Mesenchymal stem cell (in vitro differentiated cells and primary cell): ENCODE data around the gene OR10H3.
"Not testable (repeated sequence)": the region's sequence is repeated elsewhere in the genome, so short reads cannot be mapped to it uniquely, and the experiment has no call there.

ENCODE experiments used
- DNase-seq: peaks from one replicate; pipeline ENCODE4 v3.0.0-alpha.2; 2013
- H2AFZ ChIP-seq: one replicate; pipeline ENCODE4 v1.6.1; 2013; ENCODE audit warnings: low read depth, mild to moderate bottlenecking, control low read depth, inconsistent platforms, low read length, moderate library complexity
- H2AK5ac ChIP-seq: 2 replicates; pipeline ENCODE4 v1.6.1; 2013; ENCODE audit warnings: low read length, moderate library complexity, mild to moderate bottlenecking, inconsistent platforms; ENCODE audit not compliant: severe bottlenecking
- H2BK120ac ChIP-seq: one replicate; pipeline ENCODE4 v1.6.1; 2013; ENCODE audit warnings: low read depth, mild to moderate bottlenecking, inconsistent platforms, low read length, moderate library complexity
- H2BK12ac ChIP-seq, 2 experiments: one replicate each; pipeline ENCODE4 v1.6.1; 2013; ENCODE audit warnings: inconsistent platforms in 2 of 2, low read length in 2 of 2, mild to moderate bottlenecking in 2 of 2, moderate library complexity in 2 of 2, control low read depth in 1 of 2
- H2BK15ac ChIP-seq: one replicate; pipeline ENCODE4 v1.6.1; 2013; ENCODE audit warnings: mild to moderate bottlenecking, low read depth, inconsistent platforms; ENCODE audit not compliant: poor library complexity, severe bottlenecking
- H2BK5ac ChIP-seq: 2 replicates; pipeline ENCODE4 v1.6.1; 2013; ENCODE audit warnings: low read depth, mild to moderate bottlenecking, low read length, control low read depth, inconsistent platforms; ENCODE audit not compliant: poor library complexity, severe bottlenecking
- H3K14ac ChIP-seq, 2 experiments: one replicate each; pipeline ENCODE4 v1.6.1; 2013; ENCODE audit warnings: inconsistent platforms in 2 of 2, low read length in 2 of 2, control low read depth in 1 of 2, mild to moderate bottlenecking in 1 of 2, moderate library complexity in 1 of 2
- H3K18ac ChIP-seq, 2 experiments: one replicate each; pipeline ENCODE4 v1.6.1; 2013; ENCODE audit warnings: inconsistent platforms in 2 of 2, low read length in 2 of 2, control low read depth in 1 of 2, low read depth in 1 of 2, mild to moderate bottlenecking in 1 of 2
- H3K23ac ChIP-seq, 2 experiments: one replicate each; pipeline ENCODE4 v1.6.1; 2013; ENCODE audit warnings: inconsistent platforms in 2 of 2, low read length in 2 of 2, mild to moderate bottlenecking in 2 of 2, moderate library complexity in 2 of 2, control low read depth in 1 of 2
- H3K27ac ChIP-seq: 2 replicates; pipeline ENCODE4 v1.5.1; 2013; ENCODE audit warnings: mild to moderate bottlenecking, moderate library complexity, low read length, control low read depth, inconsistent platforms; ENCODE audit not compliant: poor library complexity, severe bottlenecking
- H3K27me3 ChIP-seq, 2 experiments: 2 replicates each; pipeline versions ENCODE4 v1.6.1 to v1.7.0; 2013; ENCODE audit warnings: low read length in 2 of 2, mild to moderate bottlenecking in 2 of 2, moderate library complexity in 2 of 2, control low read depth in 1 of 2, inconsistent platforms in 1 of 2; ENCODE audit not compliant: control insufficient read depth in 1 of 2, insufficient read depth in 1 of 2
- H3K36me3 ChIP-seq, 2 experiments: 2 replicates each; pipeline versions ENCODE4 v1.6.1 to v1.7.0; 2013; ENCODE audit warnings: low read length in 2 of 2, control low read depth in 1 of 2, inconsistent platforms in 1 of 2, low read depth in 1 of 2, mild to moderate bottlenecking in 1 of 2; ENCODE audit not compliant: insufficient read depth in 2 of 2, control insufficient read depth in 1 of 2
- H3K4ac ChIP-seq, 2 experiments: one replicate each; pipeline ENCODE4 v1.6.1; 2013; ENCODE audit warnings: inconsistent platforms in 2 of 2, low read length in 2 of 2, mild to moderate bottlenecking in 2 of 2, moderate library complexity in 2 of 2, control low read depth in 1 of 2, low read depth in 1 of 2
- H3K4me1 ChIP-seq: 2 replicates; pipeline ENCODE4 v1.6.1; 2013; ENCODE audit warnings: low read depth, low read length, control low read depth; ENCODE audit not compliant: control insufficient read depth, insufficient read depth
- H3K4me2 ChIP-seq: 2 replicates; pipeline ENCODE4 v1.6.1; 2013; ENCODE audit warnings: low read length, mild to moderate bottlenecking, inconsistent platforms; ENCODE audit not compliant: poor library complexity, severe bottlenecking
- H3K4me3 ChIP-seq, 2 experiments: 2 replicates each; pipeline versions ENCODE4 v1.5.1 to v1.7.0; 2013; ENCODE audit warnings: low read length in 2 of 2, mild to moderate bottlenecking in 2 of 2, control low read depth in 1 of 2, low read depth in 1 of 2; ENCODE audit not compliant: insufficient read depth in 1 of 2
- H3K79me1 ChIP-seq: replicated peaks from 2 replicates; pipeline ENCODE4 v1.6.1; 2013; ENCODE audit warnings: mild to moderate bottlenecking, control low read depth, low read length, inconsistent platforms; ENCODE audit not compliant: poor library complexity, severe bottlenecking
- H3K9ac ChIP-seq: 2 replicates; pipeline ENCODE4 v1.7.0; 2013; ENCODE audit warnings: mild to moderate bottlenecking, low read length, moderate library complexity
- H3K9me3 ChIP-seq: 2 replicates; pipeline ENCODE4 v1.7.0; 2013; ENCODE audit warnings: mild to moderate bottlenecking, low read length; ENCODE audit not compliant: control insufficient read depth
- H4K8ac ChIP-seq: one replicate; pipeline ENCODE4 v1.6.1; 2013; ENCODE audit warnings: inconsistent platforms, mild to moderate bottlenecking, low read length, moderate library complexity
- H4K91ac ChIP-seq: one replicate; pipeline ENCODE4 v1.6.1; 2013; ENCODE audit warnings: mild to moderate bottlenecking, low read length, inconsistent platforms
- WGBS: methylation state at CpG from one replicate; pipeline ENCODE4 v1.1.7; 2013; ENCODE audit warnings: mixed read lengths; 5-methylcytosine and 5-hydroxymethylcytosine counted together

OR10H3 gene

DNA sequence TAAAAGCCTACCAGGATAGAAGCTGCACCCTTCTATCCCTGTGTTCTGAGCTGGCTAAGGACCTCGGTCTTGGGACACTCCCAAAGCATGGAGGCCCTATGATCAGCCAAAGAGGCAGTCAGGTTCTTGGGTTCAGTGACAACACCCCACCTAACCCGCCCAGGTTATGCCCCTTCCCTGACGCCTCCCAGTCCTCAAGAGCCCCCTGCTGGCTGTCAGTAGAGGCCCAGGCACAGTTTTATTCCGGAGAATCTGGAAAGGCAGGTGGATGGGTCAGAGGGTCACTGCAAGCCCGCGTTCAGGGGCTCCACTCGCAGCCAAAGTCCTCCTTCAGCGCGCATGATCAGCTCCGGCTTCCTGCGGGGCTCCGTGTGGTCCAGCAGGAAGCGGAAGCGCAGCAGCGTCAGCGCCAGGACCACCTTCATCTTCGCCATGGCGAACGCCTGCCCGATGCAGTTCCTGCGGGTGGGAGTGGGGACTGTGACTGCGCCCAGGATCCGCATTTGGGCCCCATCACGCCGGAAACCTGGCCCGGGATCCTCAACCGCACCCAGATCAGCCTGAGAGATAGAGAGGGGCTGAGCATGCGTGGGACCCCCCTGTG lies 22.3 kb downstream of the OR10H3 start:
- H3K18ac ChIP-seq, result no peak overlapping the region
- H3K36me3 ChIP-seq, result no peaks in the 10 kb centered on the region
- no peak overlapping the region for H3K4me3 ChIP-seq
- no peak overlapping the region for H4K8ac ChIP-seq
- 81% methylated on average over 27 of the region's 28 CpGs for WGBS
- no peaks in the 10 kb centered on the region for H3K4me1 ChIP-seq
- H3K27ac ChIP-seq, result no peak overlapping the region
- peak overlapping the region; percentile 12 for H4K91ac ChIP-seq
- H3K23ac ChIP-seq, result no peak overlapping the region
- H3K9me3 ChIP-seq, result no peaks in the 10 kb centered on the region
- H2BK15ac ChIP-seq, result no peak overlapping the region
- H2AK5ac ChIP-seq, result no peak overlapping the region
- no peak overlapping the region for H3K9ac ChIP-seq
- H3K4ac ChIP-seq, result no peak overlapping the region
- H2BK12ac ChIP-seq, result no peak overlapping the region
- no peaks in the 10 kb centered on the region for H3K27me3 ChIP-seq
- H3K4me2 ChIP-seq, result no peak overlapping the region
- no peak overlapping the region for H3K14ac ChIP-seq
- no peak overlapping the region for H2AFZ ChIP-seq
- H2BK5ac ChIP-seq, result no peak overlapping the region
- H2BK120ac ChIP-seq, result no peak overlapping the region
- no peak for DNase-seq
- no peaks in the 10 kb centered on the region for H3K79me1 ChIP-seq

DNA sequence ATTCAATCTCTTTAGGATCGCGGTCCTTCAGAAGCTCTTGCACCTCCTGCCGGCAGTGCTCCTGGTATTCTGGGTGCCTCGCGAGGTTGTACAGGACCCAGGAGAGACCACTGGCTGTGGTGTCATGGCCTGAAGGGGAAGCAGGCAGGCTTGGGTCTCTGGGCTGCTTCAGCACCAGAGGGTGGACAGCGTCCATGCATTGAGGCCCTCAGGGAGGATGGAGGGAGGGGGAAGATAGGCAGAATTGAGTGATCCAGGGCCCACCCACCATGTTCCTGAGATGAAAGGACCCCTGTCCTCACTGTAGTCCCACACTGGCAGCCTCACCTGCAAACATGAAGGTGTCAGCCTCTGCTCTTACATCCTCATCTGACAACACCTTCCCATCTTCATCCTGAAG lies 31.8 kb downstream of the OR10H3 start:
- 92% methylated on average over 5 of the region's 6 CpGs for WGBS
- DNase-seq, result no peak
- H3K14ac ChIP-seq, result no peak overlapping the region

DNA sequence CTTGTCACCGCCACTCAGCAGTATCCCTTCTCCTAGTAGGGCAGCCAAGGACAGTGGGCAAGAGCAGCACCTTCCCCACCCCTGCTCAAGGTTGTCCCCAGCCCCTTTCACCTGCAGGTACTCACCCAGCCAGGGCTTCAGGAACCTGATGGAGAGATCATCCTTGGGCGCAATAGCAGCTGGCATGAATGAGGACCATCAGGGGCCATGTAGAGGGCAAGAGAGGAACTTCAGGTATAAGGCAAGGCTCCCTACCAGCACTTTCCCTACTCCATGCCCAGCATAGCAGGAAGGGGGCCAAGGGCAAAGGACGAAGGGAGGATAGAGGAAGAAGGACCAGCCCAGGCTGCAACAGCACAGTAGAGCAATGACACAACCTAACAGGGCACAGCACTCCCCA lies 36.4 kb downstream of the OR10H3 start:
- H3K23ac ChIP-seq, H3K27me3 ChIP-seq, H3K9ac ChIP-seq, H3K4me1 ChIP-seq, H2BK5ac ChIP-seq, H3K14ac ChIP-seq, H2AFZ ChIP-seq, H4K8ac ChIP-seq, DNase-seq, H4K91ac ChIP-seq, H3K36me3 ChIP-seq, H2AK5ac ChIP-seq, H2BK15ac ChIP-seq, H2BK12ac ChIP-seq, H3K4me2 ChIP-seq, H3K9me3 ChIP-seq, H3K4me3 ChIP-seq, H3K4ac ChIP-seq, H2BK120ac ChIP-seq, H3K27ac ChIP-seq, H3K79me1 ChIP-seq, H3K18ac ChIP-seq: not testable (repeated sequence)
- WGBS, result 0% methylated on average over 1 of the region's 3 CpGs

More for the DNA sequence above, 31.8 kb downstream of the OR10H3 start:
- no peak overlapping the region for H3K4me3 ChIP-seq
- no peak overlapping the region for H3K4me2 ChIP-seq
- H4K91ac ChIP-seq, result no peak overlapping the region
- H3K4ac ChIP-seq, result no peak overlapping the region
- H2AK5ac ChIP-seq, result no peak overlapping the region
- H3K27me3 ChIP-seq, result no peaks in the 10 kb centered on the region
- H4K8ac ChIP-seq, result no peak overlapping the region
- H3K9me3 ChIP-seq, result no peaks in the 10 kb centered on the region
- H2BK12ac ChIP-seq, result no peak overlapping the region
- H3K18ac ChIP-seq, result no peak overlapping the region
- H3K4me1 ChIP-seq, result no peaks in the 10 kb centered on the region
- no peak overlapping the region for H2AFZ ChIP-seq
- no peaks in the 10 kb centered on the region for H3K79me1 ChIP-seq
- H2BK5ac ChIP-seq, result no peak overlapping the region
- no peak overlapping the region for H3K27ac ChIP-seq
- no peak overlapping the region for H2BK15ac ChIP-seq
- no peak overlapping the region for H3K23ac ChIP-seq
- no peaks in the 10 kb centered on the region for H3K36me3 ChIP-seq
- H3K9ac ChIP-seq, result no peak overlapping the region
- H2BK120ac ChIP-seq, result no peak overlapping the region

DNA sequence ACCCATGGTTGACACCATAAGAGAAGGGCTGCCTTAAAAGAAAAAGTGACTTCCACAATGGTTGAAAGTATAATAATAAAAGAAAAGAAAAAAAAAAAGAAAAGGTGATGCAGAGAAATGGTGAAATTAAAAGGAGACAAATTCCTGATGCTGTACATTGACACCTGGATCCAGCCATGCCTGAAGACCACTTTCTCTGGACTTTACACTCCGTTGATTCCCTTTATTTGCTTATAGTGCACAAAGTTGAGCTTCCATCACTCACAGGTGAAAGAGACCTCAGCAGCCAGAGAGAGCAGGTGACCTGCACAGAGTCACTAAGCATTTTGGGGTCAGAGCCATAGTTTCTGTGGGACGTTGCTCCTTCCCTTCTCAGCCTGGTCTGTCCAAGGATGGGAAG lies 37.5 kb downstream of the OR10H3 start:
- no peak overlapping the region for H2BK120ac ChIP-seq

More for the DNA sequence above, 37.5 kb downstream of the OR10H3 start:
- Histone ChIP-seq H3K14ac (no peak overlapping the region), H3K4me3 (no peak overlapping the region), H4K8ac (no peak overlapping the region), H3K27ac (no peak overlapping the region), H3K36me3 (no peaks in the 10 kb centered on the region), H2BK15ac (no peak overlapping the region), H4K91ac (no peak overlapping the region), H3K9me3 (no peaks in the 10 kb centered on the region), H3K4me1 (no peaks in the 10 kb centered on the region), H3K79me1 (no peaks in the 10 kb centered on the region), H3K9ac (no peak overlapping the region), H3K4ac (no peak overlapping the region), H3K4me2 (no peak overlapping the region), H2BK5ac (no peak overlapping the region), H2BK12ac (no peak overlapping the region), H2AK5ac (no peak overlapping the region), H3K23ac (no peak overlapping the region), H3K18ac (no peak overlapping the region), H3K27me3 (no peaks in the 10 kb centered on the region), H2AFZ (no peak overlapping the region)
- no peak for DNase-seq
- 18% methylated on average over 2 of the region's 2 CpGs for WGBS
